Mucosa of descending colon (tissue), 3 donors: ENCODE results near the gene PHF21B. TPM values are rescaled to one million over a fixed set of nuclear protein-coding genes. Genes with fewer than 3 reads are reported as not detected.

Experiments used
- ATAC-seq: fragments of 200-7000 bp; cut with Tn5 transposase; one replicate; pipeline ENCODE4 v1.9.1; 2020; ENCODE audit warnings: mild to moderate bottlenecking, moderate library complexity
- DNase-seq, 3 donors: peaks; one replicate each; pipeline ENCODE4 v3.0.0-alpha.2; 2020
- H3K36me3 ChIP-seq: fragments of 200-600 bp; one replicate; pipeline ENCODE4 v1.8.0; 2021; ENCODE audit warnings: low read depth, mild to moderate bottlenecking
- H3K4me1 ChIP-seq: fragments of 200-600 bp; one replicate; pipeline ENCODE4 v1.8.0; 2021; ENCODE audit warnings: low read depth, mild to moderate bottlenecking
- H3K4me3 ChIP-seq: fragments of 200-600 bp; one replicate; pipeline ENCODE4 v1.8.0; 2021; ENCODE audit warnings: mild to moderate bottlenecking
- H3K9me3 ChIP-seq: fragments of 200-600 bp; one replicate; pipeline ENCODE4 v1.8.0; 2021; ENCODE audit warnings: mild to moderate bottlenecking
- CTCF ChIP-seq: fragments of 200-600 bp; IDR thresholded peaks from one replicate; pipeline ENCODE4 v1.8.0; 2022; ENCODE audit warnings: antibody characterized with exemption, mild to moderate bottlenecking
- intact Hi-C, 2 donors: fragments of 100-400 bp; cut with DNase I in 1 of 2; cut with micrococcal nuclease in 1 of 2; formaldehyde crosslinking; loops; one replicate each; pipeline versions ENCODE4 v1.11.0 to v1.11.1; 2022; cut with DNase I, micrococcal nuclease
- total RNA-seq, 3 donors: library from RNA; stranded (reverse); fragmentation: NEBNext Ultra II Directional in 2 of 3; extraction: Animal tissue kit (Norgen Biotek cat#: 25700) in 2 of 3; gene quantifications; one replicate each; pipeline versions ENCODE4 v1.2.1 to v1.2.4, GENCODE V29; 2021 to 2023
- donor health status: DM: no; HTN: no; CAD: no; lungs with moderate emphysema.
- donor health status: DM: no; HTN: no; CAD: no.
- donor health status: DM: no; HTN: yes; CAD: no.

PHF21B gene
- total RNA-seq, 3 donors from 2014 or later = 0.41 TPM; not detected in 2

- peak in 1 of 3 donors; percentile 15 for DNase-seq
Observed at GRCh38 chr22:44938886-44939285, 70.9 kb downstream of the PHF21B start.

GRCh38 chr22:44937216-44937615, 72.6 kb downstream of the PHF21B start:
- DNase-seq (peak in 1 of 3 donors; percentile 37), ATAC-seq (no peak)
- no peaks in the 10 kb centered on the region for H3K9me3 ChIP-seq
- H3K36me3 ChIP-seq = no peaks in the 10 kb centered on the region
- intact Hi-C loops = no loop called here
- no peaks in the 10 kb centered on the region for H3K4me1 ChIP-seq
- TF ChIP-seq CTCF = no peak
- no peak overlapping the region for H3K4me3 ChIP-seq

More at GRCh38 chr22:44938886-44939285, 70.9 kb downstream of the PHF21B start:
- intact Hi-C loops = no loop called here
- H3K4me1 ChIP-seq = no peaks in the 10 kb centered on the region
- ATAC-seq = no peak
- H3K36me3 ChIP-seq = no peaks in the 10 kb centered on the region
- H3K4me3 ChIP-seq = no peak overlapping the region
- no peak for TF ChIP-seq CTCF
- H3K9me3 ChIP-seq = no peaks in the 10 kb centered on the region

- Histone ChIP-seq H3K9me3 (no peaks in the 10 kb centered on the region), H3K4me3 (no peak overlapping the region), H3K4me1 (no peaks in the 10 kb centered on the region), H3K36me3 (no peaks in the 10 kb centered on the region)
- ATAC-seq (no peak), DNase-seq (peak in 1 of 3 donors; percentile 35)
- no peak for TF ChIP-seq CTCF
- intact Hi-C loops = no loop called here
Observed at GRCh38 chr22:44936201-44936600, 73.6 kb downstream of the PHF21B start.

- TF ChIP-seq CTCF = no peak
- no peaks in the 10 kb centered on the region for H3K4me1 ChIP-seq
- no peak overlapping the region for H3K4me3 ChIP-seq
- ATAC-seq = no peak
- peak in 1 of 3 donors; percentile 3 for DNase-seq
- H3K36me3 ChIP-seq = no peaks in the 10 kb centered on the region
- H3K9me3 ChIP-seq = no peaks in the 10 kb centered on the region
- intact Hi-C loops = no loop called here
Observed at GRCh38 chr22:44935724-44936123, 74.1 kb downstream of the PHF21B start.

GRCh38 chr22:44934454-44934735, 75.4 kb downstream of the PHF21B start:
- DNase-seq = peak in 1 of 3 donors; percentile 8
- no peak overlapping the region for H3K4me3 ChIP-seq
- no peaks in the 10 kb centered on the region for H3K4me1 ChIP-seq
- intact Hi-C loops = no loop called here
- no peak for TF ChIP-seq CTCF
- no peaks in the 10 kb centered on the region for H3K36me3 ChIP-seq
- H3K9me3 ChIP-seq = no peaks in the 10 kb centered on the region
- ATAC-seq = no peak
